HepG2 (cell line): ENCODE data around the gene CYP4F8. TPM values are rescaled to one million over a fixed set of nuclear protein-coding genes. Genes with fewer than 3 reads are reported as not detected.

Experiments used
- CERS6 ChIP-seq: sonication (generic); formaldehyde crosslinking; IDR thresholded peaks from 2 replicates; pipeline ENCODE4 v1.5.0; 2020; ENCODE audit warnings: missing genetic modification reagents
- GRHL1 ChIP-seq: sonication (generic); formaldehyde crosslinking; conservative IDR thresholded peaks from 2 replicates; pipeline ENCODE4 v1.8.0; 2022; ENCODE audit warnings: missing genetic modification reagents
- JUND ChIP-seq: sonication (generic); formaldehyde crosslinking; IDR thresholded peaks from 2 replicates; pipeline ENCODE4 v1.8.0; 2022; ENCODE audit warnings: mild to moderate bottlenecking, missing genetic modification reagents
- POLR2A ChIP-seq, 2 experiments: IDR thresholded peaks; 2 replicates each; pipeline ENCODE4 v1.6.1; 2011; ENCODE audit warnings: low read depth in 2 of 2, low read length in 2 of 2, mild to moderate bottlenecking in 1 of 2, moderate library complexity in 1 of 2; ENCODE audit not compliant: insufficient read depth in 1 of 2
- RFX5 ChIP-seq: IDR thresholded peaks from 2 replicates; pipeline ENCODE4 v1.6.1; 2011; ENCODE audit warnings: low read depth, low read length, improper control_type of control experiment
- RFXAP ChIP-seq: sonication (generic); formaldehyde crosslinking; IDR thresholded peaks from 2 replicates; pipeline ENCODE4 v1.4.0; 2020; ENCODE audit warnings: missing genetic modification reagents, borderline replicate concordance
- SAFB2 ChIP-seq: sonication (generic); formaldehyde crosslinking; IDR thresholded peaks from 2 replicates; pipeline ENCODE4 v1.5.1; 2020; ENCODE audit warnings: missing genetic modification reagents, low read depth, mild to moderate bottlenecking, borderline replicate concordance
- TARDBP ChIP-seq: sonication (generic); formaldehyde crosslinking; IDR thresholded peaks from 2 replicates; pipeline ENCODE4 v1.8.0; 2022; ENCODE audit warnings: mild to moderate bottlenecking, missing genetic modification reagents
- TFDP1 ChIP-seq: IDR thresholded peaks from 2 replicates; pipeline ENCODE4 v1.6.1; 2016; ENCODE audit warnings: missing compliant biosample characterization, missing genetic modification reagents, borderline replicate concordance
- ZBTB14 ChIP-seq: sonication (generic); formaldehyde crosslinking; IDR thresholded peaks from 2 replicates; pipeline ENCODE4 v1.4.0; 2020; ENCODE audit warnings: missing genetic modification reagents
- ZC3H13 ChIP-seq: sonication (generic); formaldehyde crosslinking; IDR thresholded peaks from 2 replicates; pipeline ENCODE4 v1.8.1; 2023; ENCODE audit warnings: mild to moderate bottlenecking, missing genetic modification reagents, moderate library complexity
- ZFP1 ChIP-seq: IDR thresholded peaks from 2 replicates; pipeline ENCODE4 v1.6.1; 2016
- ZFP41 ChIP-seq: sonication (generic); formaldehyde crosslinking; IDR thresholded peaks from 2 replicates; pipeline ENCODE4 v1.4.0; 2020; ENCODE audit warnings: mild to moderate bottlenecking, missing genetic modification reagents, borderline replicate concordance
- ZNF18 ChIP-seq: sonication (generic); formaldehyde crosslinking; IDR thresholded peaks from 2 replicates; pipeline ENCODE4 v1.8.0; 2022; ENCODE audit warnings: mild to moderate bottlenecking, missing genetic modification reagents; ENCODE audit not compliant: insufficient replicate concordance
- ZNF276 ChIP-seq: sonication (generic); formaldehyde crosslinking; IDR thresholded peaks from 2 replicates; pipeline ENCODE4 v1.4.0; 2020; ENCODE audit warnings: mild to moderate bottlenecking, low read depth, missing genetic modification reagents
- ZNF451 ChIP-seq: sonication (generic); formaldehyde crosslinking; IDR thresholded peaks from 2 replicates; pipeline ENCODE4 v1.5.0; 2020; ENCODE audit warnings: mild to moderate bottlenecking, missing genetic modification reagents
- ZNF501 ChIP-seq: sonication (generic); formaldehyde crosslinking; IDR thresholded peaks from 2 replicates; pipeline ENCODE4 v1.5.1; 2020; ENCODE audit warnings: mild to moderate bottlenecking, moderate library complexity, missing genetic modification reagents
- ZNF552 ChIP-seq: sonication (generic); formaldehyde crosslinking; IDR thresholded peaks from 2 replicates; pipeline ENCODE4 v1.9.0; 2022; ENCODE audit warnings: missing genetic modification reagents, mild to moderate bottlenecking, borderline replicate concordance
- ZNF710 ChIP-seq: sonication (generic); formaldehyde crosslinking; IDR thresholded peaks from 2 replicates; pipeline ENCODE4 v1.5.0; 2020; ENCODE audit warnings: mild to moderate bottlenecking, missing genetic modification reagents, borderline replicate concordance
- polyA plus RNA-seq, 8 experiments: library from polyadenylated mRNA; depleted of rRNA in 3 of 8; stranded (reverse) in 7 of 8; unstranded in 1 of 8; fragments of >200 nt; fragmentation: Illumina TruSeq in 4 of 8; extraction: Trizol in 4 of 8; gene quantifications; 2 replicates each; pipeline versions ENCODE4 v1.2.1 to v1.2.3, GENCODE V29; 2011 to 2016; ENCODE audit warnings: low read depth in 4 of 8, missing spikeins in 1 of 8, mixed read lengths in 1 of 8; ENCODE audit not compliant: insufficient read depth in 1 of 8
- total RNA-seq, 5 experiments: library from RNA; depleted of rRNA; stranded (reverse); fragments of >200 nt; fragmentation: Illumina TruSeq; extraction: Trizol; gene quantifications; 2 replicates each; pipeline ENCODE4 v1.2.3, GENCODE V29; 2016; ENCODE audit warnings: low read depth in 1 of 5

Gene CYP4F8
- total and polyA plus RNA-seq, 2 of the 13 experiments (the other 11 are each of a cell fraction or from before 2014, with no cell fraction given) = not detected

GRCh38 chr19:15640294-15640903, 25.4 kb downstream of the CYP4F8 start, which contains the start of gene CYP4F3 (continued):
- TF ChIP-seq ZNF501 (no peak), GRHL1 (no peak), SAFB2 (CRISPR knock-in tag) (no peak), TFDP1 (no peak), TARDBP (CRISPR knock-in tag) (no peak; the same call in 1 of the 2 replicates), ZFP1 (CRISPR knock-in tag) (no peak), POLR2A (IDR thresholded peaks at IDR 0.05; ENCODE audit: insufficient read depth in 1 of 2, low read depth in 2 of 2, low read length in 2 of 2) (no peak), ZFP41 (CRISPR knock-in tag) (no peak), ZNF276 (CRISPR knock-in tag) (no peak), ZNF710 (CRISPR knock-in tag) (no peak), RFX5 (no peak), ZBTB14 (no peak), CERS6 (no peak), JUND (CRISPR knock-in tag) (no peak), ZC3H13 (CRISPR knock-in tag) (no peak), ZNF552 (no peak), ZNF18 (CRISPR knock-in tag) (no peak), RFXAP (CRISPR knock-in tag) (no peak), ZNF451 (CRISPR knock-in tag) (no peak)
